ENCODE measurements around the gene C6orf136.

The C6orf136 gene

DNA sequence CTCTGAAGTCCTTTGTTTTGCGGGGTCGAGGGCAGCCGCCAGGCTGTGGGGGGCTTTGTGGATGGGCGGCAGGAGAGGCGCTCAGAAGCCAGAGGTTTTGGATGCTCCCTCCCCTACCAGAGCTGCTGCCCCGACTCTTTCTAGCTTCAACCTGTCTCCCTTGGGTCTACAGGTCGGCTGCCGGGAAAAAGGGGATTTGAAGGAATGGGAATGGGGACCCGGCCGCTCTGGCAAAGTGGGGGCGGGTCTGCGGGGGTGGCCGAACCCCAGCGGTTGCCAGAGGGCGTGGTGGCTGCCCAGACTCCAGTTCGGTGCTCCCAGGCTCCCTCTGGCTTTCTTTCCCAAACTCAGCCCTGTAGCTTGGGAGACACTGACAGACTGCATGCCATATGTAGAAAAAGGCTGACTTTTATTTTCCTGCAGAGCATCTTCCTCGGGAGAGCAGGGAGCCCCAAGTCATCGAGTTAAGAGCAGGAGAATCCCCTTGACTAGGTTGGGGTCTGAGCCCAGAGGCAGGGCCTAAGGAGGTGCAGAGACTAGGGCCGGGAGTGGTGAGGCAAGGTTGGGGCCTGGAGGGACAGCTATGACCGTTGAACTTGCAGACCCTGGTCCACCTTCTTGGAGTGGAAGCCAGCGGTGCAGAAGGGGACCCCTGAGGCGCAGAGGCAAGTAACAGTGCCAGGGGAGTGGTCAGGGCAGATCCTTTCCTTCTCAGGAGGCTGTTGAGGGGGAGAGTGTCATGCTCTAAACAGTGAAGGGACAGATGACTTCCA lies 40.9 kb downstream of the C6orf136 start:
- DNase-seq, result no peak

DNA sequence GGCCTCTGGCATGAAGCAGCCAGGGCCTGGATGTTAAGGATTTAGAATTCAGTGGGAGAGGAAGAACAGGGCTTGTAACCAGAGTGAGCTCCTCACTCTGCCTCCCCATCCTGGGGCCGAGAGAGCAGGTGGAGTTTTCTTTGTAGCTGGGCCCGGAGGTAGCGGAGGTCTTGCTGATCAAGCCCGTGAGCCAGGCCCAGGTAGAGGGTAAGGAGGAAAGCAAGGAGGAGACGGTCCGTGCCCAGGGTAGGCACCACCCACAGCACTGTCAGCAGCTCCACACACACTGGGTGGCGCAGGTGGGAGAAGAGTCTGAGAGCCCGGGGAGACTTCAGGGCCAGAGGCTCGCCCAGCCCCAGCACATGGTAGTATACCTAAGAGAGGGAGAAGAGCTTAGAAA lies 41.6 kb downstream of the C6orf136 start:
- DNase-seq, result no peak

DNA sequence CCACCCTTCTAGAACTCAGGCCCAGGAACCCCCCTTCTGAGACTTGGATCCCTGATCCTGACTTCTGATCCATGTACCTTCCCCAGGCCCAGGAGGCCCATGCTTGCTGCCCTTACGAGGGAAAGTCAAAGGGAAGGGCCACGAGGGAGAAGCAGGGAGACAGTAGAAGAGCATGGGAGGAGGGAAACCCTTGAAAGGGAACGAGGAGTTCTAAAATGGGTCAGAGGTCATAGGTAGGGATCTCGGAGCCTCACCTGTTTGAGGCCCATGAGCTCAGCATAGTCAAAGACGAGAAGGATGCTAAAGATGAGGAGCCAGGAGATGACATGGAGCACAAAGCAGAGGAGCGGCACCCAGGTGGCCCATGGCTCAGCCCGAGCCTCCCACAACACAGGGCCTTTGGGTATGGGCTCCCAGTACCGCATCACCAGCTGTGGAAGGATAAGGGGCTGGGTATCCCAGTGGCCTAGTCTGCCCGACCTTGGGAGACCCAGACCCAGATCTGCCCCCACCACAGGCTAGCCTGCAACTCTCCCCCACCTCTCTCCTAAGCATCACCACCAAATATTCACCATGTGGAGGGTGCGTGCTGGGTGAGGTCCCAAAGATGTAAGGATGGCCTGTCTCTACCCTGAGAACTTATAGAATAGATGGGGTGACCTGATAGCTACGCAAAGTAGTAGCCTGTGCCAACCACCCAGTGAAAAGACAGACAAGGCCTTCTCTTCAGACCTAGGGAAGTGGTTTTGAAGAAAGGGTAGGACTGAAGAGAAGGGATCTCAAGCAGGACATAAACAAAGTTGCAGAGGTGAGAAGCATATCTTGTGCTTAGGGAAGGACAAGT lies 42.3 kb downstream of the C6orf136 start:
- no peak for DNase-seq

- DNase-seq, result no peak
Observed at GRCh38 chr6:30689985-30690384, 43.1 kb downstream of the C6orf136 start.

- peak; percentile 73 for DNase-seq
Observed at GRCh38 chr6:30690403-30691207, 43.7 kb downstream of the C6orf136 start, which contains the start of gene NRM. TSS of gene NRM (minus strand) at chr6:30690984. CDS start at chr6:30690974, 10 bp downstream.

DNA sequence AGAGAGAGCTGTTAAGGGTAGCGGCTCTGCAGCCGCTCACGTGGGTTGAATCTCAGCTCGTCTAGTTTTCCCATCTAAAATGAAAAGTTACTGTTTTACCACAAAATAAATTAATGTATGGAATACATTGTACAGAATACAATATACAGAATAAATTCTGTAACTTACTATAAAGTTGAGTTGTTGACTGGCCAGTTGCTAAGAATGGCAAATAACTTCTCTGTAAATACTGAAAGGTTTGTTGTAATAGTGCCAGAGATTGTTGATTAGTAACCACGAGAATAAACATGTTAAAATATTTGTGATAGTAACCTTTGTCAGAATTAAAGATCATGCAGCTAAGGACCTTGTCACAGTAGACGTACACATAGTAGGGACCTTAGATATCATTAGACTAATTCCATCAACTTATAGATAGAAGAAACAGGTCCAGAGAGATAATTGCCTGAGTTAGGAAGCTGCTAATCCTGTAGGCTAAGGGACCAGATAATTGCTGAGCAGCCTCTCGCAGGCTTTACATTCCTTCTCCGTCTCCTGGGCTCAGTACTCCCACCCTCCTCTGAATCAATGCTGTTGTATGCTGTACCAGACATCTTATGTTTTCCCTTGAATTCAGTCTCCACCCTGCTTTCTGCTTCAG lies 44.4 kb downstream of the C6orf136 start:
- DNase-seq, result no peak

GRCh38 chr6:30696432-30696831 lies 49.5 kb downstream of the C6orf136 start:
- no peak for DNase-seq

DNA sequence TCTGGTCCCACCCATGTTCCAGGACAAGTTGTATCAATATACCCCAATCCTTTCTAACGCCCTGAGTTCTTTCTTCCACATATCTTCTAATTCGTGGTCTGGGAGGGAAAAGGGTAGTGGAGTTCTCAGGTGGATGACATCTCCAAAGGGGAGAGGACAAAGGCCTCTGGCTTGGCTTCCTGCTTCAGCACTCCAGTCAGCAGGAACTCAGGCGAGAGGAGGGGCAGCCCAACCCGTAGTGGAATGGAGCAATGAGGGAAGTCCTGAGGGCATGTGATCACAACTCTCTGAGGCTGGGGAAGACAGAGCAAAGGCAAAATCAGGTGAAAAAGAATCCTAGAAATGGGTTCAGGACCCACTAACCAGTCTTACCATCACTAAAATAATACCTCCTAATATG lies 53.4 kb downstream of the C6orf136 start:
- no peak for DNase-seq

Measured in T-helper 9 cell (primary cell).